ENCODE results near the gene TGFB2. TPM values are rescaled to one million over a fixed set of nuclear protein-coding genes. Genes with fewer than 3 reads are reported as not detected.

The TGFB2 gene
- total RNA-seq, 3 donors from 2014 or later (not counting 1 experiment from before 2014, with no cell fraction given), result 0.07 TPM; not detected in 2

DNA sequence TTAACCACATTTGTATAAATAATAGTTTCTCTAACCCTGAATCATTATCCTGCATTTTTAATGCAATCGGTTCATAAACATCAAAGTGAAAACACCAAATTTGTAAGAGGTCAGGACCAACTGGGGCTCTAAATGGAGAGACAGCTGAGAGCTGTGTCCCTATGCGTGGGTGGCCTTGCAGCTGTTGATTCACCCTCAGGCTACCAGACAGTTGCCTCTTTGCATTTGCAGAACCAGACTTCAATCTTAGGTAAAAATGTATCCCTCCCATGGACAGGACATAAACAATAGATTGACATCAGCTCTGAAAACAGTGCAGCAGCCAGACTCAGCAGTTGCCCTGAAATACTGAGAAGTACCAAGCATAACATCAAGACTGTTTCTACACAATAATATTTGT is 8.8 kb upstream of the TGFB2 start:
- Mint-ChIP-seq H3K27me3 (ENCODE audit: low read depth in 2 of 2) (no peaks in the 10 kb centered on the region), H3K4me3 (no peak overlapping the region), H3K4me1 (no peaks in the 10 kb centered on the region), H3K9me3 (no peaks in the 10 kb centered on the region), H3K27ac (no peak overlapping the region), H3K36me3 (peaks cover 6% of the 10 kb centered on the region)
- DNase-seq (no peak), ATAC-seq (no peak)
- no peaks in the 10 kb centered on the region for H3K27me3 ChIP-seq (ENCODE audit: control insufficient read depth, insufficient read depth, low read length)
- H3K4me3 ChIP-seq (ENCODE audit: low read length), result no peak overlapping the region
- H3K27ac ChIP-seq (ENCODE audit: low read length), result no peak overlapping the region
- intact Hi-C loops (cut with micrococcal nuclease), result no loop called here
- WGBS (ENCODE audit: insufficient coverage), result 85% methylated on average over 2 of the region's 2 CpGs
- no peaks in the 10 kb centered on the region for H3K4me1 ChIP-seq (ENCODE audit: control insufficient read depth, insufficient read depth, low read length)
- H3K9me3 ChIP-seq (ENCODE audit: control insufficient read depth, insufficient read depth, low read length), result no peaks in the 10 kb centered on the region
- H3K36me3 ChIP-seq (ENCODE audit: control insufficient read depth, insufficient read depth, low read length), result no peaks in the 10 kb centered on the region
- TF ChIP-seq, protein P1, sequence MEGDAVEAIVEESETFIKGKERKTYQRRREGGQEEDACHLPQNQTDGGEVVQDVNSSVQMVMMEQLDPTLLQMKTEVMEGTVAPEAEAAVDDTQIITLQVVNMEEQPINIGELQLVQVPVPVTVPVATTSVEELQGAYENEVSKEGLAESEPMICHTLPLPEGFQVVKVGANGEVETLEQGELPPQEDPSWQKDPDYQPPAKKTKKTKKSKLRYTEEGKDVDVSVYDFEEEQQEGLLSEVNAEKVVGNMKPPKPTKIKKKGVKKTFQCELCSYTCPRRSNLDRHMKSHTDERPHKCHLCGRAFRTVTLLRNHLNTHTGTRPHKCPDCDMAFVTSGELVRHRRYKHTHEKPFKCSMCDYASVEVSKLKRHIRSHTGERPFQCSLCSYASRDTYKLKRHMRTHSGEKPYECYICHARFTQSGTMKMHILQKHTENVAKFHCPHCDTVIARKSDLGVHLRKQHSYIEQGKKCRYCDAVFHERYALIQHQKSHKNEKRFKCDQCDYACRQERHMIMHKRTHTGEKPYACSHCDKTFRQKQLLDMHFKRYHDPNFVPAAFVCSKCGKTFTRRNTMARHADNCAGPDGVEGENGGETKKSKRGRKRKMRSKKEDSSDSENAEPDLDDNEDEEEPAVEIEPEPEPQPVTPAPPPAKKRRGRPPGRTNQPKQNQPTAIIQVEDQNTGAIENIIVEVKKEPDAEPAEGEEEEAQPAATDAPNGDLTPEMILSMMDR (IDR thresholded peaks at IDR 0.05), result no peak

DNA sequence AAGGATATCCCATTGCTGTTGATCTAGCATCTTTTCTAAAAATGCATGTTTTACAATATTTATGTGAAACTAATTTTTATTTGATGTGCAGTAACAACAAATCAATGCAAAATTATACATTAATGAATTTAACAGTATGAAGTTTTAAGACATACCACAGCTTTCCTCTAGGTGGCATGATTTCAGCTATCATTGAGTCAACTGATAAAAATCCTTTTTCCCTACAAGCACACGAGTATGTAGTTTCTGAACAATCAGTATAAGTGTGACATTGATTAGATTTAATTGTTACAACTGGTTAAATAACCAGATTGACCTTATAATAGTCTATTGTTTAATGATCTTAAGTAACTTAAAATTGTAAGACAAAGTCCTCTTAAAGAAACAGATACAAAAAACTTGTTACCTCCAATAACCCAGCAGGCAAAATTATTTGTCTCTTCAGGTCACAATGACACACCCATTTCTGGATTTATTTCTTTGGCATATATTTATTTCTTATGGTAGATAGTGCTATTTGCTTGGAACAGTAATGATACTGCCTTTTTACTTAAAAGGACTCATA is 5.8 kb upstream of the TGFB2 start:
- H3K9me3 ChIP-seq (ENCODE audit: control insufficient read depth, insufficient read depth, low read length), result no peaks in the 10 kb centered on the region

DNA sequence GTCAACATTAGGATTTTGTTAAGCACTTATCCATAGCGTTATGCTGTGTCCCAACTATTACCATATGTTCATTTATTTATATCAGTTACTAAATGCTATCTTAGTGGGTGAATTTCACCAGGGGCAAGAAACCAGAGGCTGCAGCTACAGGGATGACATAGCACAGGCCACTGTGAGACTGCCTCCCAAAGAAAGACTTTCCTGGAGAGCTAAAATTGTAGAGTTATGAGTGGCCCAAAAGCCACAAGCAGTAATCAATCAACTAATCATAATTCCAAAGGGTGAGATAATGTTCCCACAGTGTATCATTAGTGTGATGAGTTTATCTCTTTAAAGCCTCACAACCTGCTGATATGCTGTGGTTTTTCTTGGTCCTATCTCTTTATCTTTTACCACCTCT is 3.8 kb upstream of the TGFB2 start:
- Mint-ChIP-seq H3K4me1 (peaks cover 0 to 3% of the 10 kb centered on the region in 2 donors), H3K27ac (no peak overlapping the region), H3K36me3 (no peaks in the 10 kb centered on the region), H3K9me3 (no peaks in the 10 kb centered on the region), H3K27me3 (ENCODE audit: low read depth in 2 of 2) (peaks cover 4% of the 10 kb centered on the region in 2 donors), H3K4me3 (no peak overlapping the region)
- intact Hi-C loops (cut with micrococcal nuclease), result no loop called here
- Histone ChIP-seq H3K4me1 (ENCODE audit: control insufficient read depth, insufficient read depth, low read length) (peaks cover 16% of the 10 kb centered on the region), H3K27me3 (ENCODE audit: control insufficient read depth, insufficient read depth, low read length) (peaks cover 8% of the 10 kb centered on the region), H3K9me3 (ENCODE audit: control insufficient read depth, insufficient read depth, low read length) (no peaks in the 10 kb centered on the region), H3K27ac (ENCODE audit: low read length) (no peak overlapping the region), H3K4me3 (ENCODE audit: low read length) (no peak overlapping the region), H3K36me3 (ENCODE audit: control insufficient read depth, insufficient read depth, low read length) (no peaks in the 10 kb centered on the region)
- ATAC-seq, result no peak
- TF ChIP-seq, protein P1 (IDR thresholded peaks at IDR 0.05), result no peak
- no peak for DNase-seq
- no CpG with 5 or more reads among the region's 1 CpG for WGBS (ENCODE audit: insufficient coverage)

More for the DNA sequence above, 5.8 kb upstream of the TGFB2 start:
- H3K4me1 ChIP-seq (ENCODE audit: control insufficient read depth, insufficient read depth, low read length), result no peaks in the 10 kb centered on the region
- peaks cover 4% of the 10 kb centered on the region for H3K27me3 ChIP-seq (ENCODE audit: control insufficient read depth, insufficient read depth, low read length)
- Mint-ChIP-seq H3K36me3 (no peaks in the 10 kb centered on the region), H3K27me3 (ENCODE audit: low read depth in 2 of 2) (no peaks in the 10 kb centered on the region), H3K9me3 (no peaks in the 10 kb centered on the region), H3K4me1 (no peaks in the 10 kb centered on the region), H3K4me3 (no peak overlapping the region), H3K27ac (no peak overlapping the region)
- H3K36me3 ChIP-seq (ENCODE audit: control insufficient read depth, insufficient read depth, low read length), result no peaks in the 10 kb centered on the region
- WGBS (ENCODE audit: insufficient coverage), result no CpG with 5 or more reads among the region's 1 CpG
- ATAC-seq (no peak), DNase-seq (peak in 1 of 2 donors; percentile 32)
- intact Hi-C loops (cut with micrococcal nuclease), result no loop called here
- TF ChIP-seq, protein P1 (IDR thresholded peaks at IDR 0.05), result peak; percentile 57
- no peak overlapping the region for H3K4me3 ChIP-seq (ENCODE audit: low read length)
- no peak overlapping the region for H3K27ac ChIP-seq (ENCODE audit: low read length)

DNA sequence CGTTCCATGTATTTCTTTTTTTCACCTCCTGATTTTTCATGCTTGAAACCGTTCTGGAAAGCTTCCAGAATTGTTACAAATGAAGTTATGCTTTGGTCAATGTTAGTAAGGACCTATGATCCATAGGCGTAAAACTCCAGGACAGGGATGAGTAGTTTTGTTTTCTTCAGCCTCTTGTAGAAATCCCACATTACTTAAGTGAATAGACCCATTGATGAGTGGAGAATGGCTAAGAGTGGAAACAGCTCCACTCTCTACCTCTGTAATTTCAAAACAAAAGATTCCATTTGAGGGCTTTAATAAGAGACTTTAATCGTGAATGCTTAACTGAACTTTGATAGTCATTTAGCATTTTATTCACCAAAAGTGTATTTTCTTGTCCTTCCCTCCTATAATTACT is 3.0 kb upstream of the TGFB2 start:
- Mint-ChIP-seq H3K9me3 (no peaks in the 10 kb centered on the region), H3K36me3 (no peaks in the 10 kb centered on the region), H3K27me3 (ENCODE audit: low read depth in 2 of 2) (peaks cover 11 to 12% of the 10 kb centered on the region in 2 donors), H3K4me3 (no peak overlapping the region), H3K27ac (no peak overlapping the region), H3K4me1 (peaks cover 0 to 11% of the 10 kb centered on the region in 2 donors)
- Histone ChIP-seq H3K36me3 (ENCODE audit: control insufficient read depth, insufficient read depth, low read length) (no peaks in the 10 kb centered on the region), H3K27me3 (ENCODE audit: control insufficient read depth, insufficient read depth, low read length) (peaks cover 8% of the 10 kb centered on the region), H3K9me3 (ENCODE audit: control insufficient read depth, insufficient read depth, low read length) (no peaks in the 10 kb centered on the region), H3K27ac (ENCODE audit: low read length) (no peak overlapping the region), H3K4me1 (ENCODE audit: control insufficient read depth, insufficient read depth, low read length) (peaks cover 23% of the 10 kb centered on the region), H3K4me3 (ENCODE audit: low read length) (no peak overlapping the region)
- WGBS (ENCODE audit: insufficient coverage), result 95% methylated on average over 3 of the region's 4 CpGs
- TF ChIP-seq, protein P1 (IDR thresholded peaks at IDR 0.05), result no peak
- ATAC-seq (no peak), DNase-seq (no peak)
- intact Hi-C loops (cut with micrococcal nuclease), result no loop called here
